Lung (tissue), 12 donors: Measurements from ENCODE around the gene MRPL51. TPM values are rescaled to one million over a fixed set of nuclear protein-coding genes. Genes with fewer than 3 reads are reported as not detected.
"Not testable (repeated sequence)": the region's sequence is repeated elsewhere in the genome, so short reads cannot be mapped to it uniquely, and the experiment has no call there.

Source experiments
- ATAC-seq: fragments of 200-7000 bp; cut with Tn5 transposase; one replicate; pipeline ENCODE4 v1.9.1; 2020; ENCODE audit warnings: moderate number of reproducible peaks; ENCODE audit not compliant: insufficient read depth, low FRiP score
- DNase-seq, 3 donors: peaks; one replicate each; pipeline ENCODE4 v3.0.0-alpha.2; 2013 to 2017
- H3K27ac ChIP-seq, 2 donors: one replicate each; pipeline ENCODE4 v1.5.1; 2013; ENCODE audit warnings: mild to moderate bottlenecking in 2 of 2, moderate library complexity in 2 of 2, control low read depth in 1 of 2, inconsistent platforms in 1 of 2, low read depth in 1 of 2, low read length in 1 of 2
- H3K27me3 ChIP-seq, 3 donors: one replicate each; pipeline ENCODE4 v1.5.1; 2013; ENCODE audit warnings: low read length in 2 of 3; ENCODE audit not compliant: control insufficient read depth in 3 of 3, insufficient read depth in 3 of 3
- H3K36me3 ChIP-seq, 4 donors: one replicate each; pipeline ENCODE4 v1.5.1; 2013; ENCODE audit warnings: low read length in 4 of 4, mild to moderate bottlenecking in 1 of 4, moderate library complexity in 1 of 4; ENCODE audit not compliant: control insufficient read depth in 4 of 4, insufficient read depth in 4 of 4
- H3K4me1 ChIP-seq, 5 donors: one replicate each; pipeline ENCODE4 v1.5.1; 2013; ENCODE audit warnings: low read length in 5 of 5, mild to moderate bottlenecking in 2 of 5, moderate library complexity in 1 of 5; ENCODE audit not compliant: control insufficient read depth in 5 of 5, insufficient read depth in 5 of 5
- H3K4me3 ChIP-seq: one replicate; pipeline ENCODE4 v1.5.1; 2013; ENCODE audit warnings: mild to moderate bottlenecking, control low read depth, moderate library complexity
- H3K9ac ChIP-seq, 2 donors: one replicate each; pipeline ENCODE4 v1.5.1; 2013; ENCODE audit warnings: low read length in 2 of 2, control low read depth in 1 of 2; ENCODE audit not compliant: insufficient read depth in 1 of 2
- H3K9me3 ChIP-seq, 4 donors: one replicate each; pipeline ENCODE4 v1.5.1; 2013; ENCODE audit warnings: low read length in 3 of 4, mild to moderate bottlenecking in 1 of 4, moderate library complexity in 1 of 4; ENCODE audit not compliant: control insufficient read depth in 4 of 4, insufficient read depth in 3 of 4
- CTCF ChIP-seq: IDR thresholded peaks from 2 replicates; pipeline ENCODE4 v1.5.1; 2012; ENCODE audit warnings: mild to moderate bottlenecking; ENCODE audit errors: control extremely low read depth, extremely low read depth
- WGBS, 2 donors: extraction: QIAGEN DNeasy Blood & Tissue Kit; methylation state at CpG; one replicate each; pipeline ENCODE4 v1.1.7; 2013; 5-methylcytosine and 5-hydroxymethylcytosine counted together
- polyA plus RNA-seq, 2 donors: library from polyadenylated mRNA; stranded (reverse); fragments of 200-250 nt; gene quantifications; one replicate each; pipeline ENCODE4 v1.2.1, GENCODE V29; 2013
- total RNA-seq, 2 donors: library from RNA; depleted of rRNA in 1 of 2; stranded (reverse); fragments of >200 nt in 1 of 2; gene quantifications; one replicate each; pipeline ENCODE4 v1.2.1, GENCODE V29; 2014 to 2021
- donor health status: control.
- donor health status: control.
- donor health status: Bipolar disorder and iron deficiency.
- donor health status: healthy.
- donor health status: DM: yes; HTN: yes; CAD: no.

Gene MRPL51
- total and polyA plus RNA-seq, 4 donors: 34.5 to 123 (median 91.7) TPM

GRCh38 chr12:6469609-6470374 lies 23.3 kb downstream of the MRPL51 start:
- no peak for ATAC-seq
- Histone ChIP-seq H3K36me3 (peaks cover 0 to 9% (median 7%) of the 10 kb centered on the region in 4 donors), H3K9ac (peak overlapping the region; percentile 27 to 60), H3K4me3 (peak overlapping the region; percentile 58), H3K9me3 (no peaks in the 10 kb centered on the region), H3K4me1 (peaks cover 4 to 12% (median 7%) of the 10 kb centered on the region in 5 donors), H3K27ac (peak overlapping the region; percentile 86 to 91), H3K27me3 (no peaks in the 10 kb centered on the region)
- TF ChIP-seq CTCF: no peak
- no peak for DNase-seq
- 26 to 30% methylated on average over 16 of the region's 16 CpGs for WGBS, 2 donors

- H3K27ac ChIP-seq: no peak overlapping the region
- no peak overlapping the region for H3K9ac ChIP-seq
- H3K4me1 ChIP-seq: peaks cover 4 to 12% (median 7%) of the 10 kb centered on the region in 5 donors
- ATAC-seq (no peak), DNase-seq (no peak)
- H3K4me3 ChIP-seq: no peak overlapping the region
- no peaks in the 10 kb centered on the region for H3K27me3 ChIP-seq
- H3K9me3 ChIP-seq: no peaks in the 10 kb centered on the region
- WGBS, 2 donors: 76 to 80% methylated on average over 6 of the region's 6 CpGs
- TF ChIP-seq CTCF: no peak
- peaks cover 0 to 16% (median 14%) of the 10 kb centered on the region in 4 donors for H3K36me3 ChIP-seq
These were observed 24.0 kb downstream of the MRPL51 start for GRCh38 chr12:6469092-6469491.

- Histone ChIP-seq H3K4me3 (no peak overlapping the region), H3K9ac (no peak overlapping the region), H3K9me3 (no peaks in the 10 kb centered on the region), H3K4me1 (peaks cover 4 to 12% (median 7%) of the 10 kb centered on the region in 5 donors), H3K27ac (no peak overlapping the region), H3K27me3 (no peaks in the 10 kb centered on the region), H3K36me3 (peaks cover 0 to 22% (median 19%) of the 10 kb centered on the region in 4 donors)
- TF ChIP-seq CTCF: no peak
- ATAC-seq (no peak), DNase-seq (no peak)
These were observed 24.8 kb downstream of the MRPL51 start for GRCh38 chr12:6468283-6468575.

DNA sequence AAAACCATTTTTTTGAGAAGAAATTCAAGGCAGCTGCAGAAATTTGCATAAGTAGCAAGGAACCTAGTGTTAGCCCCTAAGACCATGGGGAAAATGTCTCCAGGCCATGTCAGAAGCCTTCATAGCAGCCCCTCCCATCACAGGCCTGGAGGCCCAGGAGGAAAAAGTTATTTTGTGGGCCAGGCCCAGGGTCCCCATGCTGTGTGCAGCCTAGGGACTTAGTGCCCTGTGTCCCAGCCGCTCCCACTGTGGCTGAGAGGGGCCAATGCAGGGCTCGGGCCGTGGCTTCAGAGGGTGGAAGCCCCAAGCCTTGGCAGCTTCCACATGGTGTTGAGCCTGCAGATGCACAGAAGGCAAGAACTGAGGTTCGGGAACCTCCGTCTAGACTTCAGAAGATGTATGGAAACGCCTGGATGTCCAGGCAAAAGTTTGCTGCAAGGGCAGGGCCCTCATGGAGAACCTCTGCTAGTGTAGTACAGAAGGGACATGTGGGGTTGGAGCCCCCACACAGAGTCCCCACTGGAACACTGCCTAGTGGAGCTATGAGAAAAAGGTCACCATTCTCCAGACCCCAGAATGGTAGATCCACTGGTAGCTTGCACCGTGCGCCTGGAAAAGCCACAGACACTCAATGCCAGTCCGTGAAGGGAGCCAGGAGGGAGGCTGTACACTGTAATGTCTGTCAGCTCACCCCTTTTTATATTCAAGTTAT lies 25.3 kb downstream of the MRPL51 start:
- not testable (repeated sequence) for H3K9me3 ChIP-seq, H3K27ac ChIP-seq, DNase-seq, ATAC-seq, H3K9ac ChIP-seq, H3K4me3 ChIP-seq, H3K27me3 ChIP-seq
- Histone ChIP-seq H3K4me1 (peaks cover 4 to 12% (median 7%) of the 10 kb centered on the region in 5 donors), H3K36me3 (peaks cover 0 to 26% (median 24%) of the 10 kb centered on the region in 4 donors)
- WGBS, 2 donors: 96 to 97% methylated on average over 9 of the region's 9 CpGs

DNA sequence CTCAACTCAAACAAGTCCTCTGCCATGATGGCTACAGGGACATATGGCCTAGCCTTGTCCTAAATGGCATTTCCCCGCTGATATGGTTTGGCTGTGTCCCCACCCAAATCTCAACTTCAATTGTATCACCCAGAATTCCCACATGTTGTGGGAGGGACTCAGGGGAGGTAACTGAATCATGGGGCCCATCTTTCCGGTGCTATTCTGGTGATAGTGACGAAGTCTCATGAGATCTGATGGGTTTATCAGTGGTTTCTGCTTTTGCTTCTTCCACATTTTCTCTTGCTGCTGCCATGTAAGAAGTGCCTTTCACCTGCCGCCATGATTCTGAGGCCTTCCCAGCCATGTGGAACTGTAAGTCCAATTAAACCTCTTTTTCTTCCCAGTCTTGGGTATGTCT lies 26.3 kb downstream of the MRPL51 start:
- peaks cover 4 to 12% (median 7%) of the 10 kb centered on the region in 5 donors for H3K4me1 ChIP-seq
- DNase-seq, H3K27ac ChIP-seq, H3K27me3 ChIP-seq, ATAC-seq, H3K9me3 ChIP-seq, H3K9ac ChIP-seq, H3K4me3 ChIP-seq: not testable (repeated sequence)
- peaks cover 0 to 32% (median 25%) of the 10 kb centered on the region in 4 donors for H3K36me3 ChIP-seq
- WGBS, 2 donors: 78 to 96% methylated on average over 4 of the region's 4 CpGs
